ENCODE results near the gene SQOR.

DNA sequence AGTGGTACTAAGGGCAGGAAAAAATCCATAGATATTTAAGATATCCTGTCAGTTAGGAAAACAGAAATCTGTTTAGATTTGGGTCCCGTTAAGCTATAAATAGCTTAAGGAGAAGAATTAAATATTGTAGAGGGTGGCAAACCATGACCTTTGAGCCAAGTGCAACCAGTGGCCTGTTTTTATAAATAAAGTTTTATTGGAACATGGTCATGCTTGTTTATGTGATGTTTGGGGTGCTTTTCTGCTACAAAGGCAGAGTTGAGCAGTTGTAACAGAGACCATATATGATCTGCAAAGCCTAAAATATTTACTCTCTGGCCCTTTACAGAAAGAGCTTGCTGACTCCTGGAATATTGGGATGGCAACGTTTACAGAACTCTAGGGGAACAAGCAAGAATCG, 66.3 kb downstream of the SQOR start:
- TF ChIP-seq, protein P1, sequence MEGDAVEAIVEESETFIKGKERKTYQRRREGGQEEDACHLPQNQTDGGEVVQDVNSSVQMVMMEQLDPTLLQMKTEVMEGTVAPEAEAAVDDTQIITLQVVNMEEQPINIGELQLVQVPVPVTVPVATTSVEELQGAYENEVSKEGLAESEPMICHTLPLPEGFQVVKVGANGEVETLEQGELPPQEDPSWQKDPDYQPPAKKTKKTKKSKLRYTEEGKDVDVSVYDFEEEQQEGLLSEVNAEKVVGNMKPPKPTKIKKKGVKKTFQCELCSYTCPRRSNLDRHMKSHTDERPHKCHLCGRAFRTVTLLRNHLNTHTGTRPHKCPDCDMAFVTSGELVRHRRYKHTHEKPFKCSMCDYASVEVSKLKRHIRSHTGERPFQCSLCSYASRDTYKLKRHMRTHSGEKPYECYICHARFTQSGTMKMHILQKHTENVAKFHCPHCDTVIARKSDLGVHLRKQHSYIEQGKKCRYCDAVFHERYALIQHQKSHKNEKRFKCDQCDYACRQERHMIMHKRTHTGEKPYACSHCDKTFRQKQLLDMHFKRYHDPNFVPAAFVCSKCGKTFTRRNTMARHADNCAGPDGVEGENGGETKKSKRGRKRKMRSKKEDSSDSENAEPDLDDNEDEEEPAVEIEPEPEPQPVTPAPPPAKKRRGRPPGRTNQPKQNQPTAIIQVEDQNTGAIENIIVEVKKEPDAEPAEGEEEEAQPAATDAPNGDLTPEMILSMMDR (IDR thresholded peaks at IDR 0.05): no peak
- no peak for TF ChIP-seq POLR2A (IDR thresholded peaks at IDR 0.05)

Measured in right lobe of liver (tissue), 4 donors.